Gastrocnemius medialis (tissue), 4 donors: ENCODE measurements around the gene LENG1.

Experiments used
- CTCF ChIP-seq, 5 experiments: fragments of 450-650 bp in 3 of 5; fragments of 200-600 bp in 2 of 5; sonication (generic) in 2 of 5; IDR thresholded peaks in 4 of 5; conservative IDR thresholded peaks in 1 of 5; 1 replicate in 4 of 5; 2 replicates in 1 of 5; pipeline ENCODE4 v1.5.1; 2016 to 2019; ENCODE audit warnings: antibody characterized with exemption in 5 of 5, mild to moderate bottlenecking in 3 of 5, moderate library complexity in 3 of 5
- POLR2A ChIP-seq, 2 donors: fragments of 450-650 bp; IDR thresholded peaks; one replicate each; pipeline ENCODE4 v1.6.1; 2017; ENCODE audit warnings: antibody characterized with exemption in 2 of 2, mild to moderate bottlenecking in 2 of 2, moderate library complexity in 2 of 2

DNA sequence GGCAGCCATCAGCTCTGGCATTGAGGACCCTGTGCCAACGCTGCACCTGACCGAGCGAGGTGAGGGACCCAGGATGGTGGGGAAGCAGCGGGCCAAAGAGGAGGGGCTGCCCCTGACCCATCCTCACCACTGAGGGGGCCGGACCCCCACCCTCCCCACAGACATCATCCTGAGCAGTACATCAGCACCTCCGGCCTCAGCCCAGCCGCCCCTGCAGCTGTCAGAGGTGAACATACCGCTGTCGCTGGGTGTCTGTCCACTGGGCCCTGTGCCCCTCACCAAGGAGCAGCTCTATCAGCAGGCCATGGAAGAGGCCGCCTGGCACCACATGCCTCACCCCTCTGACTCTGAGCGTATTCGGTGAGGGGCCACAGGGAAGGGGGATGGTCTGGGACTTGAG is 7.3 kb downstream of the LENG1 start:
- no peak for TF ChIP-seq CTCF (IDR thresholded peaks at IDR 0.05 in 4 of 5, conservative IDR thresholded peaks at IDR 0.05 in 1 of 5)
- TF ChIP-seq POLR2A (IDR thresholded peaks at IDR 0.05), result no peak
